Measurements from ENCODE around the gene TNFAIP8L3. TPM values are rescaled to one million over a fixed set of nuclear protein-coding genes. Genes with fewer than 3 reads are reported as not detected.

TNFAIP8L3 gene
- total and polyA plus RNA-seq, 2 of the 4 experiments (the other 2 are of a cell fraction) = 0.29 to 0.90 TPM

DNA sequence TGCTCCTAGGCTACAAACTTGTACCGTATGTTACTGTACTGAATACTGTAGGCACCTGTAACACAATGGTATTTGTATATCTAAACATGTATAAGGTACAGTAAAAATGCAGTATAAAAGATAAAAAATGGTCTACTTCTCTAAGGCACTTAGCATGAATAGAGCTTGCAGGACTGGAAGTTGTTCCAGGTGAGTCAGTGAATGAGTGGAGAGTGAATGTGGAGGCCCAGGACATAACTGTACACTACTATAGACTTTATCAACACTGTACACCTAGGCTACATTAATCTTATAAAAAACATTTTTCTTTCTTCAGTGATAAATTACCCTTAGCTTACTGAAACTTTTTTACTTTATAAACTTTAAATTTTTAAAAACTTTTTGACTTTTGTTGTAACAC lies 12.5 kb downstream of the TNFAIP8L3 start:
- Histone ChIP-seq H4K91ac (ENCODE audit: insufficient read depth, low read depth, low read length) (no peak overlapping the region), H4K20me1 (ENCODE audit: insufficient read depth, low read length) (no peaks in the 10 kb centered on the region), H2BK120ac (ENCODE audit: low read depth, low read length) (no peak overlapping the region), H3K36me3 (ENCODE audit: control insufficient read depth, insufficient read depth, low read length) (no peaks in the 10 kb centered on the region), H3K27me3 (ENCODE audit: control insufficient read depth, insufficient read depth, low read length) (no peaks in the 10 kb centered on the region), H3K23ac (ENCODE audit: low read depth, low read length) (no peak overlapping the region), H2BK5ac (ENCODE audit: low read depth, low read length, poor library complexity, severe bottlenecking) (no peak overlapping the region), H3K27ac (ENCODE audit: insufficient read depth, low read length) (no peak overlapping the region), H3K4ac (ENCODE audit: low read depth, low read length) (no peak overlapping the region), H3K4me3 (ENCODE audit: insufficient read depth, low read depth, low read length) (no peak overlapping the region), H2BK15ac (ENCODE audit: low read depth, low read length) (no peak overlapping the region), H3K79me1 (ENCODE audit: low read depth in 1 of 2, low read length in 2 of 2) (no peaks in the 10 kb centered on the region), H3K4me2 (ENCODE audit: low read depth, low read length) (no peak overlapping the region), H3K9ac (ENCODE audit: low read depth, low read length) (no peak overlapping the region), H4K8ac (ENCODE audit: low read depth in 2 of 2, low read length in 2 of 2) (no peak overlapping the region), H2BK20ac (ENCODE audit: low read depth, low read length) (no peak overlapping the region), H2AFZ (replicated peaks; ENCODE audit: low read length, poor library complexity) (no peak overlapping the region), H3K9me1 (ENCODE audit: insufficient read depth, low read length) (no peaks in the 10 kb centered on the region), H3K14ac (replicated peaks; ENCODE audit: low read depth, low read length) (no peak overlapping the region), H3K18ac (ENCODE audit: low read depth, low read length) (no peak overlapping the region), H4K5ac (ENCODE audit: low read depth, low read length) (no peak overlapping the region), H2AK5ac (ENCODE audit: low read depth, low read length) (no peak overlapping the region), H2AK9ac (replicated peaks; ENCODE audit: low read depth, low read length, poor library complexity) (no peak overlapping the region), H3K9me3 (ENCODE audit: control insufficient read depth, insufficient read depth, low read length) (no peaks in the 10 kb centered on the region), H3K56ac (ENCODE audit: extremely low read depth, insufficient read depth, low read length) (no peak overlapping the region), H3K4me1 (ENCODE audit: control insufficient read depth, insufficient read depth, low read length) (peaks cover 2% of the 10 kb centered on the region; the same call in 1 of the 2 replicates)
- CTCF ChIA-PET = interaction anchor here (0.7 kb wide), 1 partner anchor 106 kb away, joined by 3 read pairs; no protein-coding TSS in a partner anchor
- BruUV-seq (replicated peaks) = no TSS peak
- no CpG with 5 or more reads among the region's 1 CpG for WGBS, 2 experiments (ENCODE audit: extremely low coverage in 2 of 2, insufficient read length in 1 of 2)
- DNase-seq (no peak), ATAC-seq (ENCODE audit: low read depth) (no peak)
- TF ChIP-seq SMC3 (IDR thresholded peaks at IDR 0.05; ENCODE audit: low read depth, low read length) (no peak), RCOR1 (IDR thresholded peaks at IDR 0.05; ENCODE audit: insufficient replicate concordance, low read length) (no peak), FOS (IDR thresholded peaks at IDR 0.05; ENCODE audit: low read depth, low read length) (no peak), CEBPB (IDR thresholded peaks at IDR 0.05; ENCODE audit: low read depth, low read length) (no peak), MXI1 (IDR thresholded peaks at IDR 0.05; ENCODE audit: borderline replicate concordance, low read depth, low read length) (no peak), MAFK (IDR thresholded peaks at IDR 0.05; ENCODE audit: low read depth, low read length) (no peak), MAZ (IDR thresholded peaks at IDR 0.05; ENCODE audit: borderline replicate concordance, low read depth, low read length) (no peak), RFX5 (IDR thresholded peaks at IDR 0.05; ENCODE audit: low read depth, low read length) (no peak), POLR2A (IDR thresholded peaks at IDR 0.05; ENCODE audit: low read depth, low read length) (no peak), NFE2L2 (IDR thresholded peaks at IDR 0.05; ENCODE audit: low read depth, low read length) (no peak), CHD1 (IDR thresholded peaks at IDR 0.05; ENCODE audit: low read depth, low read length) (no peak), RAD21 (IDR thresholded peaks at IDR 0.05; ENCODE audit: low read length) (no peak)
- TF ChIP-seq, protein P1, sequence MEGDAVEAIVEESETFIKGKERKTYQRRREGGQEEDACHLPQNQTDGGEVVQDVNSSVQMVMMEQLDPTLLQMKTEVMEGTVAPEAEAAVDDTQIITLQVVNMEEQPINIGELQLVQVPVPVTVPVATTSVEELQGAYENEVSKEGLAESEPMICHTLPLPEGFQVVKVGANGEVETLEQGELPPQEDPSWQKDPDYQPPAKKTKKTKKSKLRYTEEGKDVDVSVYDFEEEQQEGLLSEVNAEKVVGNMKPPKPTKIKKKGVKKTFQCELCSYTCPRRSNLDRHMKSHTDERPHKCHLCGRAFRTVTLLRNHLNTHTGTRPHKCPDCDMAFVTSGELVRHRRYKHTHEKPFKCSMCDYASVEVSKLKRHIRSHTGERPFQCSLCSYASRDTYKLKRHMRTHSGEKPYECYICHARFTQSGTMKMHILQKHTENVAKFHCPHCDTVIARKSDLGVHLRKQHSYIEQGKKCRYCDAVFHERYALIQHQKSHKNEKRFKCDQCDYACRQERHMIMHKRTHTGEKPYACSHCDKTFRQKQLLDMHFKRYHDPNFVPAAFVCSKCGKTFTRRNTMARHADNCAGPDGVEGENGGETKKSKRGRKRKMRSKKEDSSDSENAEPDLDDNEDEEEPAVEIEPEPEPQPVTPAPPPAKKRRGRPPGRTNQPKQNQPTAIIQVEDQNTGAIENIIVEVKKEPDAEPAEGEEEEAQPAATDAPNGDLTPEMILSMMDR (conservative IDR thresholded peaks at IDR 0.05; ENCODE audit: low read depth, low read length) = no peak
- TF ChIP-seq, protein P2, sequence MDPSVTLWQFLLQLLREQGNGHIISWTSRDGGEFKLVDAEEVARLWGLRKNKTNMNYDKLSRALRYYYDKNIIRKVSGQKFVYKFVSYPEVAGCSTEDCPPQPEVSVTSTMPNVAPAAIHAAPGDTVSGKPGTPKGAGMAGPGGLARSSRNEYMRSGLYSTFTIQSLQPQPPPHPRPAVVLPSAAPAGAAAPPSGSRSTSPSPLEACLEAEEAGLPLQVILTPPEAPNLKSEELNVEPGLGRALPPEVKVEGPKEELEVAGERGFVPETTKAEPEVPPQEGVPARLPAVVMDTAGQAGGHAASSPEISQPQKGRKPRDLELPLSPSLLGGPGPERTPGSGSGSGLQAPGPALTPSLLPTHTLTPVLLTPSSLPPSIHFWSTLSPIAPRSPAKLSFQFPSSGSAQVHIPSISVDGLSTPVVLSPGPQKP (IDR thresholded peaks at IDR 0.05; ENCODE audit: borderline replicate concordance, low read depth, low read length) = no peak
- dilution Hi-C loops (cut with HindIII; ENCODE audit: low sequenced_read_pairs, unreplicated experiment) (no loop called here), intact Hi-C loops (cut with micrococcal nuclease) (no loop called here), in situ Hi-C loops (cut with MboI; ENCODE audit: low sequenced_read_pairs) (no loop called here)
- POLR2A ChIA-PET (ENCODE audit: unreplicated experiment) = no interaction called here
